Type B pancreatic cell (in vitro differentiated cells): ENCODE measurements around the gene GMPR. TPM values are rescaled to one million over a fixed set of nuclear protein-coding genes. Genes with fewer than 3 reads are reported as not detected.

Source experiments
- DNase-seq: peaks from one replicate; pipeline ENCODE4 v3.0.0; 2021; ENCODE audit warnings: mixed read lengths; ENCODE audit not compliant: unreplicated experiment; ENCODE audit errors: extremely low spot score
- H3K27ac Mint-ChIP-seq: 2 replicates; pipeline ENCODE4 v1.8.0; 2021; ENCODE audit warnings: mild to moderate bottlenecking, mixed read lengths
- H3K27me3 Mint-ChIP-seq: 2 replicates; pipeline ENCODE4 v1.8.0; 2021; ENCODE audit warnings: mixed read lengths
- H3K36me3 Mint-ChIP-seq: 2 replicates; pipeline ENCODE4 v1.8.0; 2021; ENCODE audit warnings: mixed read lengths
- H3K4me1 Mint-ChIP-seq: one replicate; pipeline ENCODE4 v1.8.0; 2021; ENCODE audit warnings: mixed read lengths; ENCODE audit not compliant: unreplicated experiment
- H3K4me3 Mint-ChIP-seq: 2 replicates; pipeline ENCODE4 v1.8.0; 2021; ENCODE audit warnings: mild to moderate bottlenecking, mixed read lengths
- H3K9me3 Mint-ChIP-seq: 2 replicates; pipeline ENCODE4 v1.8.0; 2021; ENCODE audit warnings: mixed read lengths
- total RNA-seq: library from RNA; stranded (reverse); gene quantifications from 2 replicates; pipeline ENCODE4 v1.2.1, GENCODE V29; 2021; ENCODE audit warnings: low replicate concordance
- TF ChIP-seq, protein P1 (sequence below): fragments of 200-600 bp; sonication (generic); conservative IDR thresholded peaks from 2 replicates; pipeline ENCODE4 v1.5.0; 2021; ENCODE audit warnings: antibody characterized with exemption, mild to moderate bottlenecking

Gene GMPR
- total RNA-seq, 1 donor from 2014 or later: 3.8 TPM

DNA sequence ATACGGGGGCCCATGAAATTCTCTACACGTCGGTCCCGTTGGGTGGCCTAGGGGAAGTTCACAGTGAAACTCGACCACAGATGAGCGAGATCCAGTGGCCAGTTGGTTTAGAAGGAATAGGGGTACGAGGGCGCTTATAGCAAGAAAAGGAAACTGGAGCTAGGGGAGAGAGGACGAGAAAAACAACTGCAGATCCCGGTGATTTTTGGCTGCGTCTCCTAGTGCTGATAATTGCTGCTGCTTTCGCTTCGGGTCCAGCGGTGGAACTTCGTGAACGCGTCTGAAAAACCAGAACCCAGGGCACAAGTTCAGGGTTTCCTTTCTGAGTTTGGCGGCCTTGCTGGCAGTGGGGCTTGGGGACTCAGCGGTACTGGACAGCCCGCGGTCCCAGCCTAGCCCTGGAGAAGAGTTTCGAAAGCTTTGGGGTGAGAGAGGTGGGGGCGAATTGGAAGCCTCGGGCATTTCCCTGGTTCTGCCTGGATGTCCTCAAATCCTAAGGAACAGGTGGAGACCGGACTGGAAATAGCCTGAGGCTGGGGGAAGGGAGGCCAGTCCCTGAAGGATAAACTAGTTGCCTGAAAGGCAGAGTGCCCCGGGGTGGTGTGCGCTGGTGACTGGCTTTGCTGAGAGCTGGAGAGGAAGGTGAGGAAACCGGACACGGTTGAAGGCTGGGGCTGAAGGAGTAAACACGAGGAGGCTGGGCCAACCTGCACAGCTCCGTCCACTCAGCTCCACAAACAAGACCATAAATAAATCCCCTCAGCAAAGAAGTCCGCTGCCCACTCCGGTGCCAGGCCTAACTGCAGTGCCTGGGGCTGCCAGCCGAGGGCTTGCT is 793 bp downstream of the GMPR start:
- H3K27me3 Mint-ChIP-seq: peaks cover 27% of the 10 kb centered on the region
- H3K36me3 Mint-ChIP-seq: no peaks in the 10 kb centered on the region
- peaks cover 31% of the 10 kb centered on the region for H3K4me1 Mint-ChIP-seq
- H3K9me3 Mint-ChIP-seq: no peaks in the 10 kb centered on the region
- no peak for DNase-seq
- H3K4me3 Mint-ChIP-seq: peak overlapping the region; percentile 90
- TF ChIP-seq, protein P1, sequence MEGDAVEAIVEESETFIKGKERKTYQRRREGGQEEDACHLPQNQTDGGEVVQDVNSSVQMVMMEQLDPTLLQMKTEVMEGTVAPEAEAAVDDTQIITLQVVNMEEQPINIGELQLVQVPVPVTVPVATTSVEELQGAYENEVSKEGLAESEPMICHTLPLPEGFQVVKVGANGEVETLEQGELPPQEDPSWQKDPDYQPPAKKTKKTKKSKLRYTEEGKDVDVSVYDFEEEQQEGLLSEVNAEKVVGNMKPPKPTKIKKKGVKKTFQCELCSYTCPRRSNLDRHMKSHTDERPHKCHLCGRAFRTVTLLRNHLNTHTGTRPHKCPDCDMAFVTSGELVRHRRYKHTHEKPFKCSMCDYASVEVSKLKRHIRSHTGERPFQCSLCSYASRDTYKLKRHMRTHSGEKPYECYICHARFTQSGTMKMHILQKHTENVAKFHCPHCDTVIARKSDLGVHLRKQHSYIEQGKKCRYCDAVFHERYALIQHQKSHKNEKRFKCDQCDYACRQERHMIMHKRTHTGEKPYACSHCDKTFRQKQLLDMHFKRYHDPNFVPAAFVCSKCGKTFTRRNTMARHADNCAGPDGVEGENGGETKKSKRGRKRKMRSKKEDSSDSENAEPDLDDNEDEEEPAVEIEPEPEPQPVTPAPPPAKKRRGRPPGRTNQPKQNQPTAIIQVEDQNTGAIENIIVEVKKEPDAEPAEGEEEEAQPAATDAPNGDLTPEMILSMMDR: peak; percentile 42
- H3K27ac Mint-ChIP-seq: peak overlapping the region; percentile 58

DNA sequence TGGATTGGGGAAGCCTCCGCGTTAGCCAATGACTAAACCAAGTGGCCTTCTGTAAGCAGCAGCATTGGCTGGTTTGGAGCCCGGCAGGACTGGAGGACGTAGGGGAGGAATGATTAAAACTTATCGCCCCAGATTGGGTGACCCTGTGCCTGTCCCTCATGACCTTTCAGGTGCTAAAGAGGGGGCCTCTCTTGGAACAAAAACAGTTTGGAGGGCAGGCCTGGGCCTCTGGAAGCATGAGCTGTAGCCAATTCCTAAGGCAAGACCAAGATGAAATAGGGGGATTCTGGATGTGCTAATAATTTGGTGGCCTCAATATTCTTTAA is 1.4 kb downstream of the GMPR start:
- Mint-ChIP-seq H3K27me3 (peaks cover 27% of the 10 kb centered on the region), H3K4me1 (peaks cover 35% of the 10 kb centered on the region), H3K9me3 (no peaks in the 10 kb centered on the region), H3K27ac (no peak overlapping the region), H3K4me3 (peak overlapping the region; percentile 90), H3K36me3 (no peaks in the 10 kb centered on the region)
- DNase-seq: no peak
- TF ChIP-seq, protein P1: no peak

DNA sequence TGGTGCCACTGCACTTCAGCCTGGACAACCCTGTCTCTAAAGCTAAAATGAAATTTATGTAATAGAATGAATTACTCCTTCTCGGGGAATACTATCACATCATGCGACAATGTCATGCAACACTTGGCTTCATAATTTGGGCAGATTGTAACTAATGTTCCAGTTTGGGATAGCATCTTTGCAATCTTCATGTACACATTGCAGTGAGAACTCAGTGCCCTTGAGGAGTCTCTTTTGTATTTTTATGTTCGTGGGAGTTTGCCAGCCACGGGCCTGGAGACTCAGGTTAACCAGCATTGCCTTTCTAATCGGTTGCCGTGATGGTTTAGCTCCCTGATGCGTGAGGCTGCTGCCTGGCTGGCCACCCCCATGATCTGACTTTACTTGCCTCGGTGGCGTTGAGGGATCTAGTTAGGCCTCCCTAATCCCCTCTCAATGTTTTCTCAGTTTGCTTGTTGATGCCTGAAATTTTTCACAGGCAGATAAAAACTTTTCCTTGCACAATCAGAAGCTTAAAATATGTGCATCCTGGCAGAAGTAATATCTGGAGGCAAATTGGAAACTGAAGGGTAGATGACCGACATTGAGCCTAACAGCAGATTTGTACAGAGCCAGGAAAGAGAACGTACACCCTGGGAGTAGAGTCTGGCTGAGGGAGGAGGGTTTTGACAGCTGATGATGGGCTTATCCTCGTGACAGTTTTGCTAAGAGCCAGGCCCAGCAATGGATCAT is 2.4 kb downstream of the GMPR start:
- H3K9me3 Mint-ChIP-seq: no peaks in the 10 kb centered on the region
- no peaks in the 10 kb centered on the region for H3K36me3 Mint-ChIP-seq
- H3K4me1 Mint-ChIP-seq: peaks cover 38% of the 10 kb centered on the region
- TF ChIP-seq, protein P1: no peak
- H3K4me3 Mint-ChIP-seq: peak overlapping the region; percentile 52
- no peak for DNase-seq
- peaks cover 26% of the 10 kb centered on the region for H3K27me3 Mint-ChIP-seq
- no peak overlapping the region for H3K27ac Mint-ChIP-seq

GRCh38 chr6:16241321-16241689 is 2.9 kb downstream of the GMPR start:
- Mint-ChIP-seq H3K27ac (no peak overlapping the region), H3K9me3 (no peaks in the 10 kb centered on the region), H3K4me1 (peaks cover 36% of the 10 kb centered on the region), H3K4me3 (no peak overlapping the region), H3K36me3 (peaks cover 2% of the 10 kb centered on the region), H3K27me3 (peaks cover 28% of the 10 kb centered on the region)
- DNase-seq: no peak
- TF ChIP-seq, protein P1: no peak

- Mint-ChIP-seq H3K36me3 (peaks cover 4% of the 10 kb centered on the region), H3K4me1 (peaks cover 32% of the 10 kb centered on the region), H3K4me3 (no peak overlapping the region), H3K27me3 (peaks cover 33% of the 10 kb centered on the region), H3K9me3 (no peaks in the 10 kb centered on the region), H3K27ac (no peak overlapping the region)
- DNase-seq: no peak
- TF ChIP-seq, protein P1: no peak
Observed at GRCh38 chr6:16243055-16243454, 4.7 kb downstream of the GMPR start.
